GM19468 (cell line): ENCODE data around the gene ZNF385C.

Source experiments
- ATAC-seq: cut with Tn5 transposase; IDR thresholded peaks from one replicate; pipeline ENCODE4 v1.9.1; 2021; ENCODE audit warnings: mild to moderate bottlenecking, moderate library complexity, moderate number of reproducible peaks; ENCODE audit not compliant: unreplicated experiment; ENCODE audit errors: extremely low read depth

ZNF385C gene

DNA sequence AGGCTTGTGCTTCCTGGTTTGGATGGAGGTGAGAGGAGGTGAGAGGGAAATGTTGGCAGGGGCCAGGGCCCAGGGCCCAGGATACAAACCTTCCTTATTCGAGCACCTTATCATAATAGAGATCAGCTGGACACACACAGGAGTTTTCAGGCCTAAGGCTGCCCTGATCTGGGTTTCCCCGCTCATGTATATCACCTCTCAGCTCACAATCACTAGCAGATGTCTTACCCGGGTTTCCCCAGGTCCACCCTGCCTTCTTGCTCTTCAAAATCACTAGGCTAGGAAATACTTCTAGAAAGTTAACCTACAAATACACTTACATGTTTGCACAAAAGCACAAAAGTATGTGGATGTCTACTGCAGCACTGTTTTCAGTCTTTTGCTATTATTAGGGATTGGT is 28.6 kb upstream of the ZNF385C start:
- no peak for ATAC-seq

DNA sequence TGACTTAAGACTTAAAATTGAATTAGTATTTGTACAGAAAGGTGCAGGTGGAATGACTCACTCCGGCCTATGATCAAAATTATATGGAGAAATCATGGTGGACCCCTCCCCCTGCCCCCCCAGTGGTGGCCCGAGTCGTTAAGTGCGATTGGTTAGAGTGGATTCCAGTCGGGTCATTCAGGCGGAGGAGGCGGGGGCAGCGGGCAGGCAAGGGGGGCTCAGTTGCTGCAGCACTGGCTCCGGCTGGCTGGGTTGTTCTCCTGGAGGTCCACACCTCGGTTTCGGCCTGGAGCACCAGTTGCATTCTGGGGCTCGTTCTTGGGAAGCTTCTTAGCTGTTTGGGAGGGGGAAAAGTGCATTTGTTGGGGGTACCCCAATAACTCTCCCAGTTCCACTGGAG is 27.3 kb upstream of the ZNF385C start:
- no peak for ATAC-seq

DNA sequence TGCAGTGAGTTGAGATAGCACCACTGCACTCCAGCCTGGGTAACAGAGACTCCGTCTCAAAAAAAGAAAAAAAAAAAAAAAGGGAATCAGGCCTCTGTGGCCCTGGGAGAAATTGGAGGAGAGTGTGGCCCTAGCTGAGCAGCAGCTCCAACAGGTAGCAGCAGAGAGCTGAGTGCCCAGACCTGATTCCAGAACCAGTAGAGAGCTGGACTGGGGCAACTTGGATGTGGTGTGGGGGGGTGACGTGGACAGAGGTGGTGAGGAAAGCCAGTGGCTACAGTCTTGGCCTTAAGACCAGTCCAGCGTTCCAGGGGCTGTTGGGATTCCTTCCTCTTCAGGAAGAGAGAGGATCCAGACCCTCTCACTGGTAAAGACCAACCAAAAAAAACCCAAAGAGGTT is 26.0 kb upstream of the ZNF385C start:
- no peak for ATAC-seq

DNA sequence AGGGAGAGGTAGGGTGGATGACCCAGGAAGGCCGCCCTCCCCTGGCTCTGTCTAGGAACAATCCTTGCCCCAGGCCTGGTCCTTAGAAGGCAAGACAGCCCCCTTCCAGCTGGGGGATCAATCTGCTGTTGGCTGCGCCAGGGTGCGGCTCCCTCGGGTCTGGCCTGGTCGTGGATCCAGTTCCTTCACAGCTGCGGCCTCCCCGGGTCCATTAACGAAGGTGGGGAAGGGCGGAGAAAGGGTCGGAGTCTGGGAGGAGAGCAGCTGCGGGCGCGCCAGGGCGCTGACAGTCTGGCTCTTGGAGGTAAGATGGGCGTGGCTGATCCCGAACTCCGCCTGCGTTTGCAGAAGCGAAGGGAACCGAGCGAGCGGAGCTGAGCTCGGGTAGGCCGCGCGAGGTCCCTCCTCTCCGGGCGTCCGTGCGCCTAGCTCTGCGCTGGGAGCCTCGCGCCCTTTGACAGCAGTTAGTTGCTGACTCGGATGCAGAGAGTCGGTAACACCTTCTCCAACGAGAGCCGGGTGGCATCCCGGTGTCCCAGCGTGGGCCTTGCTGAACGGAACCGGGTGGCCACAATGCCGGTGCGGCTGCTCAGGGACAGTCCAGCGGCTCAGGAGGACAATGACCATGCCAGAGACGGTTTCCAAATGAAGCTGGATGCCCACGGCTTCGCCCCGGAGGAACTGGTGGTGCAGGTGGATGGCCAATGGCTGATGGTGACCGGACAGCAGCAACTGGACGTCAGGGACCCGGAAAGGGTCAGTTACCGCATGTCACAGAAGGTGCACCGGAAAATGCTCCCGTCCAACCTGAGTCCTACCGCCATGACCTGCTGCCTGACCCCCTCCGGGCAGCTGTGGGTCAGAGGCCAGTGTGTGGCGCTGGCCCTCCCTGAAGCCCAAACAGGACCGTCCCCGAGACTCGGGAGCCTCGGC is 24.4 kb upstream of the ZNF385C start, which contains the start of gene HSPB9:
HSPB9 (plus strand) TSS at position 434 of the 933 bp plus-strand sequence; CDS start at position 481, 47 bp downstream.
- no peak for ATAC-seq

DNA sequence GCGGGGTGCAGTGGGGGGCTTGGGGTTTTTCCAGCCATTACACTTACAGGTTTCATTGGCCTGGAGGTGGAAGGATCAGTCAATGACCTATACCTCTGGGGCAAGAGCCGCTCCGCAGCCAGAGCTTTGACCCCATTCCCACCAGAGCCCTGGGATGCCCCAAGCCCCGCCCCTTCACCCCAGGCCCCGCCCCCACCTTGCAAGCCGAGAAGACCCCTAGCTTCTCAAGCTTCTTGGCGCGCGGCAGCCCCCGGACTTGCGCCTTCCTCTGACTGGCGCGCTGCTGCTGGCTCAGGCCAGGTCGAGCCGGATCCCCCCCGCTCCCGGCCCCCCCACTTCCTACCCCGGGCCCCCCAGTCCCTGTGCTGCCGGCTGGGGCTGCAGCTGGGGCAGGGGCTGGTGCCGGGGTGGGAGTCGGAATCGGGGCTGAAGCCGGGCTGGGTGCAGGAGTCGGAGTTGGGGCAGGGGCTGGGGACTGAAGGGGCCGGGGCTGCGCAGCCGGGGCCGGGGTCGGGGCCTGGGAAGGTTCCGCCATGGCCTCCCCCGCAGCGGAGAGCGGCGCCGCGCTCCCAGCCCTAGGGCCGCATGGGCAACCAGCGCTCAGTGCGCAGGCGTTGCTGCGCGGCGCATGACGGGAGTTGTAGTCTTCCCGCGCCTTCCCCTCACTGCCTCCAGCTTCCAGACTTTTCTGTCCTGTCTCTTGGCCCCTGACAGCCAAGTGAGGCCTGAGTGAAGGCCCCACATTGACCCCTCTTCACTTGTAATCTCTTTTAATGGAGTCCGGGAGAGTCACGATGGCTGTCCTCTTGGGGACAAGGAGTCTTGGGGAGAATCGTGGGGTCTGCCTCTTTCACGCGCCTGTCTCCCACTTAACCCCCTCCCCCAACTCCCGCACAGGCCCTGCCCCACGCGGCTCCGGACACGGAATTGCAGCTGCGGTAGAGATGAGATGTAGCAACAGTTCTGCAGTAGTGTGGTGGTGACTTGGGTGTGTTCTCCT is 22.8 kb upstream of the ZNF385C start, which contains the start of gene KAT2A:
KAT2A (minus strand) TSS at position 598 of the 1,000 bp plus-strand sequence; CDS start at position 535, 63 bp downstream.
- no peak for ATAC-seq

DNA sequence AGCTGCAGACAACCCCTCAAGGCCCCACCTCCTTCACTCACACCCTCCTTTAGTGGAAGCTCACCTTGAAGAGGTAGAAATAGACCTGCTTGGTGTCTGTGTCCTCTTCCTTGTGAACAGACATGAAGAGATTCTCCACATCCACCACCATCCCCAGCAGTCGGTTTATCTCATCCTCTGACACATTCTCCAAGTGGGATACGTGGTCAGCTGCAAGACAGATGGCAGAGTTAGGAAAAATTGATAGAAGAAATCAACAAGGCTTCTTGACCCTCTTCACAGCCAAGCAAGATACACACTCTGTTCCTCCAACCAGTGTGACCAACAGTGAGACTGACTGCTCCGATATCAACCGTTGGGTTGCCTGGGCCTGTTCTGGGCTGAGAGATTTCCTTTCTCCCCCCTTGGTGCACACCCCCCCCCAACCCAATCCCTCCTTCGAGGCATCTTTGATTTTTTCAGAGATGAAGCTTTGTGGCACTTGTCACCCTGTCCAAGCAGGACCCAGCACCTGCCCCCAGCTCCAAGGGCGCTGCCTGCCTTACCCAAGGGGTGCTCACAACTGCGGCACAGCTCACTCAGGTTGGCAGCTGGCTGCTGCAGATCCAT is 22.0 kb upstream of the ZNF385C start:
- ATAC-seq: no peak

DNA sequence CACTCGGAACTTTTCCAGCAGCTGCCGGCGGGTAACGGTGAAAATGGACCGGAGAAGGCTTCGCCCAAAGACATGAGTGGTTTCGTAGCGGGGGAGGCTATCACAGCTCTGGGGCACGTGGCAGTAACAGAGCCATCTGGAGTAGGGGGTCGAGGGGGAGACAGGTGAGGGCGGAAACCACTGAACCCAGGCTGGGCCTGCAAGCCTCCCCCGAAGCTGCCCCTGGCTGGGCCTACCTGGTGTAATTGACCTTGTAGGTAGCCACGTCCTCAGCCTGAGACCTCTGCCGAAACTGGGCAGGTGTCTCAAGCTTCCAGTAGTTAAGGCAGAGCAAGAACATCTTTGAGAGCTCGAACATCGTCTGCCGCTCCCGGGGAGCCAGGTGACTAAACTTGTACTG is 21.0 kb upstream of the ZNF385C start:
- ATAC-seq: no peak

DNA sequence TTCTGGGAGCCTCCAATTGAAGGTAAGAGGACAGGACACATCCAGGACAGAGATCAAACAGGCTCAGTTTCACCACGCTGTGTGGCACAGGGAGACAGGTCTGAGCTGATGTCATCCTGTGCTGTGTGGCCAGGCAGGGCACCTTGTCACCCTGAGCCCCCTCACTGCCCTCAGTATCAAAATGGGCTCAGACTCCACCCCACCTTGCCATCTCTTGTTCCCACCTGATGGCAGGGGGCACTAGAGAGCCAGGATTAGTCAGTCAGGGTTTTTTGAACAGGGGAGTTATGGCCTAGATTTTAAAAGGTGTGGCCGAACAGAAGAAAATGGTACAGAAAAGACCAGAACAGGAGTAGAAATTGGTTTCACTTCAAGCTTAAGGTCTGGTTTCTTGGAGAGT is 20.3 kb upstream of the ZNF385C start:
- ATAC-seq: no peak

DNA sequence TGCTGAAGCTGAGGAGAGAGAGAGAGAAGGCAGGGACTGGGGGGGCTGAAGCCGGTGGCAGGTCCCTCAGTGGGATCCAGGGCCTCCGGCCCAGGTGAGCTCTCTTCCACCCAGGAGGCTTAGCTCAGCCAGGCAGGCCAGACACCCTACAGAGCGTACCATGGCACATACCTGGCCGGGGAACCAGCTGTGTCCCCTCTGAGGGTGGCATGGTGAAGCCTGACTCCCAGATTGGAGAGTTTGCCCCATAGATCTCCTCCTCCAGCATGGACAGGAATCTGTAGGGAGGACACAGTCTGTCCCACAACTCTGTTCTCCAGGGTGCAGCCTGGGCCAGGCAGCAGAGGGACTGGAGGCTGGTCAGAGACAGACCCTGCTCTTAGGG is 19.8 kb upstream of the ZNF385C start:
- ATAC-seq: no peak

DNA sequence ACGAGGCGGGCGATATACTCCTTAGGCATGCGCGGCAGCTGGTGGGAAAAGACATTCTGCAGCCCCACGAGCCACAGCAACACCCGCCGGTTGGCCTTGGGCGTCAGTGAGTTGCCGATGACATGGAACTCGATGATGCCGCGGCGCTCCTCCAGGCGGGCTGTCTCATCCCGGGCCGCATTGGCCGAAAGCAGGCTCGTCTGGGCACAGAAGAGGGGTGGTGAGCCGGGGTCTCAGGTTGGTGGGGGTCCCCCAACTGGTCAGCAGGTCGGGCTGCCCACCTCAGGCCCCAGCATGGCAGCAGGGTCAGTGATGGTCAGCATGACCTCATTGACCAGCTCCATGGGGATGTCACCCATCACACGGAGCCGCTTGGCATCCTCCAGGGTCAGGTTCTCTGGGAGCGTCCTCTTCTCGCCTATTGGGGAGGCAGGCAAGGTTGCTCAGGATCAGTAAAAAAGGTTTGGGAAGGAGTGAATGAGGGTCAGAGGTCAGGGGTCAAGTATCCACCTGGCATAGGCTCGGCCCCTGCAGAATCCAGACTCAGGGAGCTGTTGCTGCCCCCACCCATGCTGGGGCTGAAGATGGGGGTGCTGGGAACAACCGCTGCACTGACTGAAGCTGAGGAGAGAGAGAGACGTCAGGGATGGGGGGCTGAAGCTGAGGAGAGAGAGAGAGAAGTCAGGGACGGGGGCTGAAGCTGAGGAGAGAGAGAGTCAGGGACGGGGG is 19.3 kb upstream of the ZNF385C start:
- ATAC-seq: no peak

DNA sequence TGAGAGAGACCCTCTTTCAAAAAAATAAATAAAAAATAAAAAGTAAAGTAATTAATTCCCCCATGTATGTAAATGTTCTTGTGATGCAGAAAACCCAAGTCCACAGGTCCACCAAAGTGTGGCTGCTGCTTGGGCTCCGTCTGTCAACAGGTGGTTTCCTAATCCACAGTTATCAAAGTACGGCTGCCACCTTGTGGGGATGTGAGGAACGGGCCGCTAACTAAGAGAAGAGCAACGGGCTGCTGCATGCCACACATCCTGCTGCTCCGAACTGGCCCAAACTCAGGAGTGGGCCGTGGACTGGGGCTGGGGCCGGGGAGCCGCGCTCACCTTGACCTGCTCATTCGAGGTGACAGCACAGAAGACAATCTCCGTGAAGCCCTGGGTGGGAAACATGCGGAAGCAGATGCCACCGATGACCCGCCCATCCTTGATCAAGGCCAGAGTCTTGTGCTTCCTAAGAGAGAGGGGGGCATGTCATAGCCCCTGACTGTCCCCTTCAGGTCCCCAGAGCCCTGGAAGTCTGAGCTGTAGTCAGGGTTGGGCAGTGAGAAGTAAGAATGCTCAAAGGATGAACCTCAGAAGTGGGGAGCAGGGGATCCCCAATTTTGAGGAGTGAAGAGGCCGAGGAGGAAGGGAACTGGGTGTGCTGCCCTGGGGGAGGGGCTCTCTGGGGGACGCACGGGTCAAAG is 18.6 kb upstream of the ZNF385C start:
- ATAC-seq: no peak

DNA sequence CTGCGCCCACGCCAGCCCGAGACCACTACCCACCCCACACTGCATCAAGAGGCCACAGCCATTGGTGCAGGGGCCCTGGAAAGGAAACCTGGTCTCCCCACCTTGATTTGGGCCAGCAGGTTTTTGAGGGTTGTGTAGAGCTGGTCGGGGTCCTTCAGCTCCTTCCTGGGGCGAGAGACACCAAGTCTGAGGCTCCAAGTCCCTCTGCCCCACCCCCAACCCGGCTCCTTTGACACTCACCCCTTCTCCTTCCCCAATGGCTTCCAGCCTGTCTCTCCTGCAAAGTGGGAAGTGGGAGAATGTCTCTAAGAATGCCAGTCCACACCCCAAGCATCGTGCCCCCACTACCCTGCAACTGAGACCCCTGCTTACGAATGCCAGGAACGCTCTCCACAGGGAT is 15.8 kb upstream of the ZNF385C start:
- ATAC-seq: no peak

DNA sequence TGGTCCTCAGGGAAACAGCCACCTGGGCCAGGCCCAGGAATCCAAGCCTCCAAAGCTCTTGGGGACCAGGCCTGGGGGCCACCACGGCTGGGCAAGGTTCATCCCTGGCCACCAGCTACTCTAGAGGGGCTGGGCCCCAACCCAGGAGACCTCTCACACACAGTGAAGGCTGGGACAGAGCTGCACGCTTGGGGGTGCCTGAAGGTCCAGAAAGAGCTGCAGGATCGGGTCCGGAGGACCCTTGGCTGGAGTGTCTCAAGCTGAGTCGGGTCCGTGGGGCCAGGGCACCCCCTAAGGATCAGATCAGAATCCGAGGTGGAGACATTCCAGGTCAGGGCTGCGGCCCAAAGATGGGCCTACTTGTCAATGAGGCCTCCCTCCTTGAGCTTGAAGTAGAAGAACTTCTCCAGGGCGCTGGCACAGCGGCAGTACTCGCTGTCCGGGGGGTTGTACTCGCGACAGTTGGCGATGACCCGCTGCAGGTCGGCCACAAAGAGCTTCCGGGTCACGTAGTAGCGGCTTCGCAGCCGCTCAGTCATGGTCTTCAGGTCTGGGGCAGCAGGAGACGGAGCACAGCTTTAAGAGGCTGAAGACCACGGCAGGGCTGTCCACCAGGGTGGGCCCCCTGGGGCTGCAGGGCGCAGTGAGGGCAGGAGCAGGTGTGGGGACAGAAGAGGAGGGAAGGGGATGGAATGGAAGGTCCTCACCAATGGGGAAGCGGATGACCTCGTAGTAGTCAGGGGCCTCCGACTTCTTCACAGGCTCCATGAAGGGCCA is 15.2 kb upstream of the ZNF385C start:
- no peak for ATAC-seq

DNA sequence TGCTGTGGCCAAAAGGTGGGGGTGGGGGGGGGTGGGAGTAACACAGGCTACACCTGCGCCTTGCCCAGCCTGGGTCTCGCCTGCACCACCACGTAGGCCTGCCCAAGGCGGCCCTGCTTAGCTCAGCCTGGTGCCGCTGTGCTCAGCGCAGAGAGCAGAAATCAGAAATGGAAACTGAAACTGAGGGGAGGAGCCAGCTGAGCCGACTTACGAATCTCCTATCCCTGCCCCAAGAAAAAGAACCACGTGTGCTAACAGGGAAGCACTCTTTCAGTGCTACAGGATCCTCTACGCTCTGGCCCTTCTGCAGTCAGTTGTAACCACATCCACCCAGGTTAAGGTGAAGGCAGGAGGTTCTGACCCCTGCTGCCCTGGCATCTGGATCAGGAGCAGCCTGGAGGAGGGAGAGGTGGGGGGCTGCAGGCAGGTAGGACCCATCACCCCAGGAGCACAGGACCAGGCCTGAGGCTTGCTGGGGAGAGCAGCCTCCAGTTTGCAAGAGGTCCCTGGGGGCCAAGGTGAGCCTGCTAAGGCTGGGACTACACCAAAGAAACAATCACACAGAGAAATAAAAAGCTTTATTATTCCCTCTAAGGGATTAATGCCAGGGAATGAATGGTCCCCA is 14.4 kb upstream of the ZNF385C start, which contains the start of gene DHX58:
DHX58 (minus strand) TSS at position 163 of the 625 bp plus-strand sequence. CDS start 822 bp downstream, outside the sequence.
- ATAC-seq: peak; percentile 19

DNA sequence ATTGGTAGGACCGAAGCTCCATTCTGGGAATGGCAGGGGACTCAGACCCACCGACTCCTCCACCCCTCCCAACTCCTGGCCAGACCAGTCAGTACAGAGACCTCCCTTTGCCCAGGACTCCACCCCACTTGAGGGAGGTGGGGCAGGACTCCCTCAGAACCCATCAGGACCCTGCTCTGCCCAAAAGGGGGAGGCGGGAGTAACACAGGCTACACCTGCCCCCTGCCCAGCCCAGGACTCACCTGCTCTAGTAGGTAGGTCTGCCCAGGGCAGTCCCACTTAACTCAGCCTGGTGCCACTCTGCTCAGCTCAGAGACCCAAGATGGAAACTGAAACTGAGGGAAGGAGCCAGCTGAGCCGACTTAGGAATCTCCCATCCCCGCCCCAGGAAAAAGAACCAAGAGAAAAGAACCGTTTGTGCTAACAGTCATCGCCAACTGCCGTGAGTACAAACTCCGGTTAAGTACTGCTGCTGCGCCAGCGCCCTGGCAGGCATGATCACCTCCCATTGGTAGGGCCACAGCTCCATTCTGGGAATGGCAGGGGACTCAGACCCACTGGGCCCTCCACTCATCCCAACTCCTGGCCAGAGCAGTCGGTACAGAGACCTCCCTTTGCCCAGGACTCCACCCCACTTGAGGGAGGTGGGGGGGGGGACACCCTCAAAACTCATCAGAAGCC is 13.7 kb upstream of the ZNF385C start:
- no peak for ATAC-seq

DNA sequence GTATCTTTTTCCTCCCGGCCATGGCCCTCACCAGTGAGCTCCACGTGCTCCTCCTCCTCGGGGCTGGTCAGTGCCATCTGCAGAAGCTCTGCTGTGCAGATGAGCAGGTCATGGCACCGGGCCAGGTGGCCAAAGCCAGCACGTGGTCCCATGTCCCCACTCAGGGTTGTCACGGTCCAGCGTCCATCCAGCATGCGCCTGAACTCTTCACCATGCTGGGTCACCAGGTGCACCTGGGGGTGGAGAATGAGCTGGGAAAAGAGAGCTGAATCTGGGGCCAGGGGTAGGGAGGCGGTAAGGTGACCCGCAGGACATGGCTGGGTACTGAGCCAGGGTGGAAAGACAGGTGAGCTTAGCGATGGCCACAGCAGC is 13.0 kb upstream of the ZNF385C start:
- ATAC-seq: no peak
